DMS153 treated with DMSO at 0.1 percent for 48 hours (cell line): ENCODE results near the gene PUS1.
"Not testable (repeated sequence)": the region's sequence is repeated elsewhere in the genome, so short reads cannot be mapped to it uniquely, and the experiment has no call there.

Experiments used
- DNase-seq: peaks from one replicate; lab custom pipeline; 2025; ENCODE audit not compliant: unreplicated experiment; lab: John Stamatoyannopoulos, UW

Gene PUS1

GRCh38 chr12:131928711-131929580 lies at the start of gene PUS1:
Gene PUS1 (plus strand): TSS chr12:131929276. CDS start chr12:131929723, 447 bp downstream.
- DNase-seq, result peak; percentile 49

GRCh38 chr12:131882804-131883520 lies 46.1 kb upstream of the PUS1 start:
- no peak for DNase-seq

GRCh38 chr12:131883521-131883900 lies 45.6 kb upstream of the PUS1 start:
- DNase-seq, result no peak

- not testable (repeated sequence) for DNase-seq
These were observed 44.0 kb upstream of the PUS1 start for GRCh38 chr12:131885076-131885475.

GRCh38 chr12:131885543-131886057 lies 43.5 kb upstream of the PUS1 start:
- DNase-seq, result no peak

- DNase-seq, result not testable (repeated sequence)
These were observed 37.4 kb upstream of the PUS1 start for GRCh38 chr12:131891722-131892121.

GRCh38 chr12:131892711-131893604 lies 36.1 kb upstream of the PUS1 start:
- no peak for DNase-seq

- no peak for DNase-seq
These were observed 35.3 kb upstream of the PUS1 start for GRCh38 chr12:131893605-131894312.

GRCh38 chr12:131894313-131894860 lies 34.7 kb upstream of the PUS1 start, which contains the start of gene ULK1:
Gene ULK1 (plus strand): TSS chr12:131894622. CDS start chr12:131895002, 380 bp downstream.
- peak; percentile 67 for DNase-seq

- DNase-seq, result no peak
These were observed 34.0 kb upstream of the PUS1 start for GRCh38 chr12:131894981-131895639.

GRCh38 chr12:131895640-131896079 lies 33.4 kb upstream of the PUS1 start:
- DNase-seq, result no peak

GRCh38 chr12:131896080-131896810 lies 32.8 kb upstream of the PUS1 start:
- DNase-seq, result peak; percentile 69

- no peak for DNase-seq
These were observed 32.2 kb upstream of the PUS1 start for GRCh38 chr12:131896811-131897270.

- no peak for DNase-seq
These were observed 31.8 kb upstream of the PUS1 start for GRCh38 chr12:131897276-131897675.

GRCh38 chr12:131897875-131898274 lies 31.2 kb upstream of the PUS1 start:
- DNase-seq, result no peak

- no peak for DNase-seq
These were observed 28.7 kb upstream of the PUS1 start for GRCh38 chr12:131900397-131900796.

- DNase-seq, result no peak
These were observed 27.4 kb upstream of the PUS1 start for GRCh38 chr12:131901431-131902331.
